ENCODE measurements around the gene ATP6V0B.

DNA sequence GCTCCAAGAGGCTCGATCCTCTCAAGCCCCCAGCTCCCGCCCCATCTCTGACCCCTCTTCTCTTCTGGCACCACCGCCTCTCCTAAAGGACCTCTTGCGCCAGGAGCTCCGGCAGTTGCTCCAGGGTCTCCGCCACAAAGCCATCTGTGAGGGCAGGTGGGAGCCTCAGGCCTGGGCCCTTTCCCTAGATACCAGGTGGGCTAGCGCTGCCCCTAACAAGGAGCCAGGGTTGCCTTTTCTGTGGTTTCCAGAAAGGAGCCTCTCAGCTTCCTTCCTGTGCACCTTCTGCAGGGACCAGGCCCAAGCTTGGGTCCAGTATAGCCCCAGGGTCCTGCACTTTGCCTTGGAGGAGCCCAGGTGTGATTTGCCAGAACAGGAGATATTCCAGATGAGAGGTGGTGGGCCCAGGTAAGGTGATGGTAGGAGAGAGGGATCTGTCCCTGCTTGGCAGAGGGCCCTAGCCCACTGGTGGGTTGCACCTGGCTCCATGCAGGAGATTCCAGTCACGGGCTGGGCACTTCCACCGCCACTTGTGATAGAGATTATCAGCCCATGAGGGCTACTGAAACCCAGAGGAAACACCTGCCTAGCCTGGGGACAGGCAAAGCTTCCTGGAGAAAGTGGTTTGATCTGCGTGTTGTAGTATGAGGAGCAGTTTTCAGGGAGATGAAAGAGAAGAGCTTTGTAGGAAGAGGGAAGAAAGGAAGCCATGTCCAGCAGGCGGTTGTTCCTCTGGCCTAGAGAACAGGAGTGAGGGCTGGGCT, 17.7 kb downstream of the ATP6V0B start:
- TF ChIP-seq, protein P1, sequence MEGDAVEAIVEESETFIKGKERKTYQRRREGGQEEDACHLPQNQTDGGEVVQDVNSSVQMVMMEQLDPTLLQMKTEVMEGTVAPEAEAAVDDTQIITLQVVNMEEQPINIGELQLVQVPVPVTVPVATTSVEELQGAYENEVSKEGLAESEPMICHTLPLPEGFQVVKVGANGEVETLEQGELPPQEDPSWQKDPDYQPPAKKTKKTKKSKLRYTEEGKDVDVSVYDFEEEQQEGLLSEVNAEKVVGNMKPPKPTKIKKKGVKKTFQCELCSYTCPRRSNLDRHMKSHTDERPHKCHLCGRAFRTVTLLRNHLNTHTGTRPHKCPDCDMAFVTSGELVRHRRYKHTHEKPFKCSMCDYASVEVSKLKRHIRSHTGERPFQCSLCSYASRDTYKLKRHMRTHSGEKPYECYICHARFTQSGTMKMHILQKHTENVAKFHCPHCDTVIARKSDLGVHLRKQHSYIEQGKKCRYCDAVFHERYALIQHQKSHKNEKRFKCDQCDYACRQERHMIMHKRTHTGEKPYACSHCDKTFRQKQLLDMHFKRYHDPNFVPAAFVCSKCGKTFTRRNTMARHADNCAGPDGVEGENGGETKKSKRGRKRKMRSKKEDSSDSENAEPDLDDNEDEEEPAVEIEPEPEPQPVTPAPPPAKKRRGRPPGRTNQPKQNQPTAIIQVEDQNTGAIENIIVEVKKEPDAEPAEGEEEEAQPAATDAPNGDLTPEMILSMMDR (IDR thresholded peaks at IDR 0.05), result no peak
- TF ChIP-seq POLR2A (IDR thresholded peaks at IDR 0.05), result no peak

Measured in lower leg skin (tissue), 3 donors.